COLO668 (cell line): ENCODE results near the gene DGKZ.
A peak's percentile ranks its signal among the peaks of the same experiment; 100 is the strongest.

Source experiments
- DNase-seq: peaks from one replicate; lab custom pipeline; 2025; ENCODE audit not compliant: unreplicated experiment; lab: John Stamatoyannopoulos, UW

DGKZ gene

GRCh38 chr11:46345881-46346484 lies 1.3 kb upstream of the DGKZ start:
- DNase-seq: no peak

GRCh38 chr11:46347637-46348311 lies 511 bp downstream of the DGKZ start:
- peak; percentile 51 for DNase-seq

GRCh38 chr11:46348566-46349401 lies 1.5 kb downstream of the DGKZ start:
- peak; percentile 48 for DNase-seq

- no peak for DNase-seq
These were observed 3.4 kb downstream of the DGKZ start for GRCh38 chr11:46350695-46351094.

GRCh38 chr11:46351148-46351547 lies 3.9 kb downstream of the DGKZ start:
- no peak for DNase-seq

- no peak for DNase-seq
These were observed 4.3 kb downstream of the DGKZ start for GRCh38 chr11:46351606-46352005.

GRCh38 chr11:46352063-46352841 lies 5.0 kb downstream of the DGKZ start:
- DNase-seq: peak; percentile 43

GRCh38 chr11:46353698-46354097 lies 6.4 kb downstream of the DGKZ start:
- DNase-seq: no peak

GRCh38 chr11:46356924-46357482 lies 9.7 kb downstream of the DGKZ start:
- no peak for DNase-seq

- peak; percentile 84 for DNase-seq
These were observed 10.2 kb downstream of the DGKZ start for GRCh38 chr11:46357483-46357936.

GRCh38 chr11:46359953-46360352 lies 12.7 kb downstream of the DGKZ start:
- DNase-seq: no peak

- no peak for DNase-seq
These were observed 13.6 kb downstream of the DGKZ start for GRCh38 chr11:46360878-46361277.

- DNase-seq: peak; percentile 84
These were observed 14.3 kb downstream of the DGKZ start for GRCh38 chr11:46361283-46362155.

- no peak for DNase-seq
These were observed 15.1 kb downstream of the DGKZ start for GRCh38 chr11:46362156-46363030.

- DNase-seq: peak; percentile 87
These were observed 15.8 kb downstream of the DGKZ start for GRCh38 chr11:46363031-46363407.

GRCh38 chr11:46363455-46364005 lies 16.3 kb downstream of the DGKZ start:
- DNase-seq: peak; percentile 97

GRCh38 chr11:46364056-46364455 lies 16.8 kb downstream of the DGKZ start:
- no peak for DNase-seq

GRCh38 chr11:46364791-46365190 lies 17.5 kb downstream of the DGKZ start:
- DNase-seq: no peak

GRCh38 chr11:46366260-46366659 lies 19.0 kb downstream of the DGKZ start:
- no peak for DNase-seq
